ENCODE results near the gene MYO5B. TPM values are rescaled to one million over a fixed set of nuclear protein-coding genes. Genes with fewer than 3 reads are reported as not detected.

The MYO5B gene
- total RNA-seq, 2 experiments from 2014 or later = not detected

GRCh38 chr18:50188652-50189051 lies 6.3 kb downstream of the MYO5B start:
- intact Hi-C loops (cut with DNase I, micrococcal nuclease) = no loop called here
- no peak overlapping the region for H3K4me3 Mint-ChIP-seq
- Histone ChIP-seq H3K4me1 (ENCODE audit: insufficient read depth, low read length) (peaks cover 7% of the 10 kb centered on the region), H3K27me3 (ENCODE audit: control insufficient read depth in 1 of 2, insufficient read depth in 2 of 2, low read length in 2 of 2) (peaks cover 11 to 32% of the 10 kb centered on the region in 2 experiments), H3K4me3 (ENCODE audit: low read length) (no peak overlapping the region), H3K36me3 (ENCODE audit: insufficient read depth, low read length) (no peaks in the 10 kb centered on the region), H3K9me3 (ENCODE audit: control insufficient read depth in 1 of 2, insufficient read depth in 1 of 2, low read length in 2 of 2) (peaks cover 0 to 7% of the 10 kb centered on the region in 2 experiments), H3K27ac (ENCODE audit: low read depth in 1 of 2, low read length in 2 of 2) (no peak overlapping the region)
- peaks cover 9% of the 10 kb centered on the region for H3K4me1 Mint-ChIP-seq (ENCODE audit: low read depth)
- H3K36me3 Mint-ChIP-seq (ENCODE audit: low read depth) = no peaks in the 10 kb centered on the region
- ChIA-PET POLR2A (no interaction called here), CTCF (no interaction called here)
- DNase-seq = no peak
- H3K27me3 Mint-ChIP-seq = peaks cover 68% of the 10 kb centered on the region
- no peak for TF ChIP-seq CTCF (IDR thresholded peaks at IDR 0.05)
- no peak overlapping the region for H3K27ac Mint-ChIP-seq
- no peak for ATAC-seq (ENCODE audit: poor library complexity)
- no peaks in the 10 kb centered on the region for H3K9me3 Mint-ChIP-seq

- no peak overlapping the region for H3K4me3 Mint-ChIP-seq
These were observed 7.3 kb downstream of the MYO5B start for GRCh38 chr18:50187659-50188058.

GRCh38 chr18:50186385-50186784 lies 8.6 kb downstream of the MYO5B start:
- intact Hi-C loops (cut with DNase I, micrococcal nuclease) = no loop called here
- Histone ChIP-seq H3K9me3 (ENCODE audit: control insufficient read depth in 1 of 2, insufficient read depth in 1 of 2, low read length in 2 of 2) (no peaks in the 10 kb centered on the region), H3K27me3 (ENCODE audit: control insufficient read depth in 1 of 2, insufficient read depth in 2 of 2, low read length in 2 of 2) (peaks cover 2 to 15% of the 10 kb centered on the region in 2 experiments), H3K36me3 (ENCODE audit: insufficient read depth, low read length) (no peaks in the 10 kb centered on the region), H3K4me1 (ENCODE audit: insufficient read depth, low read length) (no peaks in the 10 kb centered on the region), H3K27ac (ENCODE audit: low read depth in 1 of 2, low read length in 2 of 2) (no peak overlapping the region), H3K4me3 (ENCODE audit: low read length) (no peak overlapping the region)
- Mint-ChIP-seq H3K4me1 (ENCODE audit: low read depth) (no peaks in the 10 kb centered on the region), H3K27ac (no peak overlapping the region), H3K4me3 (no peak overlapping the region), H3K36me3 (ENCODE audit: low read depth) (no peaks in the 10 kb centered on the region), H3K9me3 (no peaks in the 10 kb centered on the region), H3K27me3 (peaks cover 50% of the 10 kb centered on the region)
- no peak for TF ChIP-seq CTCF (IDR thresholded peaks at IDR 0.05)
- ATAC-seq (ENCODE audit: poor library complexity) = no peak
- ChIA-PET POLR2A (no interaction called here), CTCF (no interaction called here)
- DNase-seq = no peak

More at GRCh38 chr18:50187659-50188058, 7.3 kb downstream of the MYO5B start:
- POLR2A ChIA-PET = no interaction called here
- Histone ChIP-seq H3K4me1 (ENCODE audit: insufficient read depth, low read length) (no peaks in the 10 kb centered on the region), H3K36me3 (ENCODE audit: insufficient read depth, low read length) (no peaks in the 10 kb centered on the region), H3K27me3 (ENCODE audit: control insufficient read depth in 1 of 2, insufficient read depth in 2 of 2, low read length in 2 of 2) (peaks cover 2 to 23% of the 10 kb centered on the region in 2 experiments), H3K9me3 (ENCODE audit: control insufficient read depth in 1 of 2, insufficient read depth in 1 of 2, low read length in 2 of 2) (no peaks in the 10 kb centered on the region), H3K27ac (ENCODE audit: low read depth in 1 of 2, low read length in 2 of 2) (no peak overlapping the region), H3K4me3 (ENCODE audit: low read length) (no peak overlapping the region)
- DNase-seq = no peak
- no peaks in the 10 kb centered on the region for H3K36me3 Mint-ChIP-seq (ENCODE audit: low read depth)
- intact Hi-C loops (cut with DNase I, micrococcal nuclease) = no loop called here
- H3K27ac Mint-ChIP-seq = no peak overlapping the region
- no peak for ATAC-seq (ENCODE audit: poor library complexity)
- CTCF ChIA-PET = no interaction called here
- peaks cover 58% of the 10 kb centered on the region for H3K27me3 Mint-ChIP-seq
- no peaks in the 10 kb centered on the region for H3K9me3 Mint-ChIP-seq
- no peaks in the 10 kb centered on the region for H3K4me1 Mint-ChIP-seq (ENCODE audit: low read depth)
- no peak for TF ChIP-seq CTCF (IDR thresholded peaks at IDR 0.05)
